HEK293T (cell line): Measurements from ENCODE around the gene SLC38A10.

ENCODE experiments used
- CTCF ChIA-PET: fragments of 350-600 bp; formaldehyde crosslinking; extraction: SDS; loops from one replicate; lab custom pipeline; 2021; ENCODE audit warnings: antibody characterized with exemption, inconsistent platforms; lab: Yijun Ruan, JAX
- POLR2A ChIA-PET: fragments of 350-600 bp; formaldehyde crosslinking; extraction: SDS; loops from one replicate; lab custom pipeline; 2020; ENCODE audit warnings: antibody characterized with exemption, inconsistent platforms; lab: Yijun Ruan, JAX
- DNase-seq: peaks from one replicate; pipeline ENCODE4 v3.0.0; 2012; ENCODE audit warnings: mixed read lengths; ENCODE audit errors: extremely low spot score
- ARNT ChIP-seq: fragments of 450-650 bp; IDR thresholded peaks from 2 replicates; pipeline ENCODE4 v1.6.1; 2017; ENCODE audit warnings: mild to moderate bottlenecking
- BHLHE40 ChIP-seq: fragments of 450-650 bp; IDR thresholded peaks from 2 replicates; pipeline ENCODE4 v1.6.1; 2016; ENCODE audit warnings: mild to moderate bottlenecking, moderate library complexity, borderline replicate concordance
- CTBP1 ChIP-seq: fragments of 450-650 bp; IDR thresholded peaks from 2 replicates; pipeline ENCODE4 v1.6.1; 2016; ENCODE audit warnings: borderline replicate concordance
- ELF4 ChIP-seq: fragments of 450-650 bp; IDR thresholded peaks from 2 replicates; pipeline ENCODE4 v1.6.1; 2017; ENCODE audit warnings: antibody characterized with exemption
- FOXA1 ChIP-seq: fragments of 450-650 bp; IDR thresholded peaks from 2 replicates; pipeline ENCODE4 v1.6.1; 2016; ENCODE audit warnings: mild to moderate bottlenecking
- FOXK2 ChIP-seq: fragments of 450-650 bp; IDR thresholded peaks from 2 replicates; pipeline ENCODE4 v1.6.1; 2016; ENCODE audit warnings: mild to moderate bottlenecking
- FOXM1 ChIP-seq: fragments of 450-650 bp; IDR thresholded peaks from 2 replicates; pipeline ENCODE4 v1.6.1; 2017; ENCODE audit warnings: mild to moderate bottlenecking, borderline replicate concordance
- HDGF ChIP-seq: fragments of 450-650 bp; IDR thresholded peaks from 2 replicates; pipeline ENCODE4 v1.6.1; 2017; ENCODE audit warnings: antibody characterized with exemption, borderline replicate concordance
- L3MBTL2 ChIP-seq: fragments of 450-650 bp; conservative IDR thresholded peaks from 2 replicates; pipeline ENCODE4 v1.6.1; 2016; ENCODE audit warnings: mild to moderate bottlenecking
- LEF1 ChIP-seq: fragments of 450-650 bp; IDR thresholded peaks from 2 replicates; pipeline ENCODE4 v1.6.1; 2017; ENCODE audit warnings: mild to moderate bottlenecking, borderline replicate concordance
- NFRKB ChIP-seq: fragments of 450-650 bp; IDR thresholded peaks from 2 replicates; pipeline ENCODE4 v1.6.1; 2016; ENCODE audit warnings: mild to moderate bottlenecking, moderate library complexity
- PKNOX1 ChIP-seq: fragments of 450-650 bp; IDR thresholded peaks from 2 replicates; pipeline ENCODE4 v1.6.1; 2016
- SP1 ChIP-seq: fragments of 450-650 bp; IDR thresholded peaks from 2 replicates; pipeline ENCODE4 v1.6.1; 2017
- SUZ12 ChIP-seq: fragments of 450-650 bp; IDR thresholded peaks from 2 replicates; pipeline ENCODE4 v1.6.1; 2016; ENCODE audit warnings: mild to moderate bottlenecking
- TARDBP ChIP-seq: fragments of 450-650 bp; IDR thresholded peaks from 2 replicates; pipeline ENCODE4 v1.6.1; 2016
- ZNF384 ChIP-seq: fragments of 450-650 bp; IDR thresholded peaks from 2 replicates; pipeline ENCODE4 v1.6.1; 2016

SLC38A10 gene

GRCh38 chr17:81233811-81234505 lies 61.1 kb downstream of the SLC38A10 start:
- ChIA-PET CTCF (no interaction called here), POLR2A (interaction anchor here (3.4 kb wide), 1 partner anchor 11 kb away, joined by 13 read pairs; the partner anchor contains the start of gene CEP131)
- DNase-seq = no peak
- no peak for TF ChIP-seq BHLHE40
- no peak for TF ChIP-seq ELF4
- TF ChIP-seq ZNF384 = no peak
- no peak for TF ChIP-seq FOXA1
- TF ChIP-seq SUZ12 = no peak
- TF ChIP-seq ARNT = no peak
- no peak for TF ChIP-seq TARDBP
- TF ChIP-seq HDGF = no peak
- TF ChIP-seq FOXK2 = no peak
- TF ChIP-seq CTBP1 = no peak
- TF ChIP-seq NFRKB = no peak
- TF ChIP-seq FOXM1 = no peak
- no peak for TF ChIP-seq PKNOX1
- no peak for TF ChIP-seq SP1
- TF ChIP-seq L3MBTL2 = no peak
- no peak for TF ChIP-seq LEF1

GRCh38 chr17:81233316-81233715 lies 61.8 kb downstream of the SLC38A10 start:
- TF ChIP-seq CTBP1 = no peak
- TF ChIP-seq PKNOX1 = no peak
- TF ChIP-seq L3MBTL2 = no peak
- TF ChIP-seq BHLHE40 = no peak
- no peak for TF ChIP-seq NFRKB
- no peak for TF ChIP-seq FOXK2
- no peak for TF ChIP-seq FOXA1
- TF ChIP-seq TARDBP = no peak
- no peak for TF ChIP-seq ARNT
- no peak for TF ChIP-seq LEF1
- TF ChIP-seq ELF4 = no peak
- no peak for TF ChIP-seq SP1
- CTCF ChIA-PET = no interaction called here
- no peak for DNase-seq
- POLR2A ChIA-PET = interaction anchor here (3.4 kb wide), 1 partner anchor 10 kb away, joined by 13 read pairs; the partner anchor contains the start of gene CEP131

- no peak for TF ChIP-seq FOXA1
- TF ChIP-seq ZNF384 = no peak
- TF ChIP-seq CTBP1 = no peak
- TF ChIP-seq FOXK2 = no peak
- TF ChIP-seq TARDBP = no peak
- TF ChIP-seq LEF1 = no peak
- no peak for TF ChIP-seq HDGF
- TF ChIP-seq PKNOX1 = no peak
- TF ChIP-seq FOXM1 = no peak
- TF ChIP-seq ELF4 = no peak
- no peak for TF ChIP-seq L3MBTL2
- TF ChIP-seq SUZ12 = no peak
- TF ChIP-seq SP1 = no peak
- no peak for TF ChIP-seq ARNT
- TF ChIP-seq NFRKB = no peak
- TF ChIP-seq BHLHE40 = no peak
- ChIA-PET POLR2A (interaction anchor here (3.4 kb wide), 1 partner anchor 10 kb away, joined by 13 read pairs; the partner anchor contains the start of gene CEP131), CTCF (interaction anchor here (1.6 kb wide), 1 partner anchor 90 kb away, joined by 5 read pairs; no protein-coding TSS in a partner anchor)
- no peak for DNase-seq
These were observed 62.4 kb downstream of the SLC38A10 start for GRCh38 chr17:81232616-81233241.

GRCh38 chr17:81231766-81232581 lies 63.1 kb downstream of the SLC38A10 start:
- ChIA-PET POLR2A (interaction anchor here (3.4 kb wide), 1 partner anchor 9 kb away, joined by 13 read pairs; the partner anchor contains the start of gene CEP131), CTCF (interaction anchor here (1.6 kb wide), 1 partner anchor 89 kb away, joined by 5 read pairs; no protein-coding TSS in a partner anchor)
- DNase-seq = no peak
- TF ChIP-seq L3MBTL2 (no peak), CTBP1 (no peak), BHLHE40 (no peak), LEF1 (no peak), ARNT (no peak), FOXM1 (no peak), SUZ12 (no peak), ZNF384 (no peak), ELF4 (no peak), TARDBP (no peak), FOXK2 (no peak), FOXA1 (no peak), HDGF (no peak), NFRKB (no peak), PKNOX1 (no peak), SP1 (no peak)
